GM19455 (cell line): Measurements from ENCODE around the gene CBLIF.
"Not testable (repeated sequence)": the region's sequence is repeated elsewhere in the genome, so short reads cannot be mapped to it uniquely, and the experiment has no call there.

Experiments
- ATAC-seq: cut with Tn5 transposase; IDR thresholded peaks from one replicate; pipeline ENCODE4 v1.9.1; 2021; ENCODE audit not compliant: unreplicated experiment

The CBLIF gene

GRCh38 chr11:59848439-59848838 lies 3.1 kb upstream of the CBLIF start:
- not testable (repeated sequence) for ATAC-seq

- no peak for ATAC-seq
Observed at GRCh38 chr11:59847626-59848025, 2.3 kb upstream of the CBLIF start.

- no peak for ATAC-seq
Observed at GRCh38 chr11:59846556-59846955, 1.3 kb upstream of the CBLIF start.

GRCh38 chr11:59842316-59842715 lies 3.0 kb downstream of the CBLIF start:
- ATAC-seq: no peak

GRCh38 chr11:59841514-59841913 lies 3.8 kb downstream of the CBLIF start:
- ATAC-seq: no peak

GRCh38 chr11:59839615-59840014 lies 5.7 kb downstream of the CBLIF start:
- ATAC-seq: no peak

- ATAC-seq: no peak
Observed at GRCh38 chr11:59833602-59834001, 11.7 kb downstream of the CBLIF start.

GRCh38 chr11:59829358-59829757 lies 15.9 kb downstream of the CBLIF start:
- ATAC-seq: no peak

GRCh38 chr11:59822989-59823566 lies 22.2 kb downstream of the CBLIF start:
- ATAC-seq: no peak

- ATAC-seq: no peak
Observed at GRCh38 chr11:59818572-59818971, 26.7 kb downstream of the CBLIF start.

GRCh38 chr11:59816434-59816833 lies 28.9 kb downstream of the CBLIF start:
- not testable (repeated sequence) for ATAC-seq

GRCh38 chr11:59815754-59816153 lies 29.5 kb downstream of the CBLIF start:
- no peak for ATAC-seq

- ATAC-seq: no peak
Observed at GRCh38 chr11:59814021-59814420, 31.3 kb downstream of the CBLIF start.

- ATAC-seq: no peak
Observed at GRCh38 chr11:59813364-59813763, 31.9 kb downstream of the CBLIF start.

- no peak for ATAC-seq
Observed at GRCh38 chr11:59812220-59812619, 33.1 kb downstream of the CBLIF start.

- ATAC-seq: peak; percentile 0
Observed at GRCh38 chr11:59810911-59811259, 34.4 kb downstream of the CBLIF start.

GRCh38 chr11:59810189-59810910 lies 34.9 kb downstream of the CBLIF start, which contains the start of gene MRPL16:
MRPL16 (minus strand) TSS chr11:59810778; CDS start chr11:59810658, 120 bp downstream.
- peak; percentile 98 for ATAC-seq

- ATAC-seq: no peak
Observed at GRCh38 chr11:59807047-59807610, 38.2 kb downstream of the CBLIF start.

GRCh38 chr11:59804061-59804460 lies 41.2 kb downstream of the CBLIF start:
- no peak for ATAC-seq

GRCh38 chr11:59802639-59803176 lies 42.6 kb downstream of the CBLIF start:
- ATAC-seq: no peak

- no peak for ATAC-seq
Observed at GRCh38 chr11:59801981-59802638, 43.2 kb downstream of the CBLIF start.
